Fibroblast of skin of scalp (primary cell): ENCODE data around the gene CDC25A.

Experiments
- DNase-seq: peaks from one replicate; pipeline ENCODE4 v3.0.0-alpha.2; 2013

CDC25A gene

DNA sequence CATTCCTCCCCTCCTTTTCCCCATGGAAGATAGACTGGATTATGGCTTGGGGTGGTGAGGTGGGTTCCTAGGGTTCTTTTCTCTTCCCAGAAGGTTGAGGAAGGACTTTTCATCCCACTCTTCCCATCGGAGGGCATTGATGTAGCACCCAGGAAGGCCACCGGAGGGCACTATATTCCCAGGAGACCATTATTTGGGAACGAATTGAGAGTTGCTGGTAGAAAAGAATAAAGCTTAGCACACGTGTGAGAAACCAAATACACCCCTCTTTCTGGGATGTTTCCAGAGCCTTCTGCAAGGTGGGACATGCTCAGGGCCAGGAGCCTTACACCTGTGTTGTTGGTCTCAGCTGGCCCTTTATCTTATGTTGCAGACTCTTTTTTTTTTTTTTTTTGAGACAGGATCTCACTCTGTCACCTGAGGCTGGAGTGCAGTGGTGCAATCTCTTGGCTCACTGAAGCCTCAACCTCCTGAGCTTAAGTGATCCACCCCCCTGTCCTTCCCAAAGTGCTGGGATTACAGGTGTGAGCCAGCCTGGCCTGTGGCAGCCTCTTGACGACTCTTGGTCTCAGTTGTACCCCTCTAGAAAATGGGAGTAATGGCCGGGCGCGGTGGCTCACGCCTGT, 6.3 kb upstream of the CDC25A start:
- DNase-seq = peak; percentile 72

- no peak for DNase-seq
Observed at GRCh38 chr3:48190911-48191310, 2.7 kb upstream of the CDC25A start.

DNA sequence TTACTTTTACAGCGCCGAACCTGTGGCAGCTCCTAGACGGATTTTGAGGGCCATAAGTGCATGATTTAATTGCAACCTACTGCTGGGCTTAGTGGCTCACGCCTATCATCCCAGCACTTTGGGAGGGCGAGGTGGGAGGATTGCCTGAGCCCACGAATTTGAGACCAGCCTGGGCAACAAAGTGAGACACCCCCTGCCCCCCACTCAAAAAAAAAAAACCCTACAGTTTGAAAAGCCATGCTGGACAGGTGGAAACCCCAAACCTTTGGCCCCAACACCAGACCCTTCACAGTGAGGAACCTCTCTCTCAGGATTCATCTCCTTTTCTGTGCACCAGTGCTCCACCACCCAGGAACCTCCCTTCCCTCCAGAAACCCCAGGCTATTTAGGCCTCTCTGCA, 1.1 kb upstream of the CDC25A start:
- no peak for DNase-seq

DNA sequence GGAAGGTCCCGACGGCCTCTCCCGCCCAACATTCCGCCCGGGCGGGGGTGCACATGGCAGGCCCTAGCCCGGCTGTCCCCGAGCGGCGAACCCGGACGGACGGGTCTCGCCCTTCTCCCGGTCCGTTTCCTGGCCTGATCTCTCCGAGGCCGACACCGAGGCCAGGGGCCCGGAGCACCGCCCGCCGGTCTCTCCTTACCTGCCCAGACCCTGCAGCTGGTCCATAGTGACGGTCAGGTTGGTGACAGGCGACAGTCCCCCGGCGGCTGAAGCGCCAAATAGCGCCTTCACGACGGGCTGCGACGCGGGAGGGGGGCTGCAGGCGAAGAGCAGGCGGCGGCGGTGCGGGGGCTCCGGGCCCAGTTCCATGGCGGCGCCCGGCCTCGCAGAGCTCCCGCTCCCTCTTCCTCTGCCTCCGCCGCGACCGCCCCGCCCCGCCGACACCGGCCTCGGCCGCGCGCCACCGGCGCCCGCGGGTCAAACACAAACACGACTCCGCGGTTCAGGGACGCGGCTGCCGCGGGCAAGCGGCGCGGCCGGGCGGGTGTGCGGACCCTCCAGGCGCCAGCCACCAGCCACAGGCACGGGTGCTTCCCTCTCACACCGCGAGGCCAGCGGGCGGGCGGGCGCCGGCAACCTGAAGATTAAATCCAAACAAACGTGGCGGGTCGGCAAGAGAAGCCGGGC, 495 bp downstream of the CDC25A start:
- DNase-seq = no peak

DNA sequence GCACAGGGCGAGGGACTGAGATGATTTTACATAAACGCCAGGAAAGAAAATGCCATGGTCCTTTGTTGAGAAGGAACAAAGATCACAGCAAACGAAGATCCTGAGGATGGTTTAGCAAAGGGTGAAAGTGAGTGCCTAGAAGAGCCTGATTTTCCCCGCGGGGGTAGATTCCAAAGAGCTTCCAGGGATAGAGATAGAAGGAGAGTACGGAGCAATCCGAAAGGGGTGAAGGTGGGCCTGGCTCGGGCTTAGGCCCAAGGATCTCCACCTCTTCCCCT, 977 bp downstream of the CDC25A start:
- DNase-seq = no peak

DNA sequence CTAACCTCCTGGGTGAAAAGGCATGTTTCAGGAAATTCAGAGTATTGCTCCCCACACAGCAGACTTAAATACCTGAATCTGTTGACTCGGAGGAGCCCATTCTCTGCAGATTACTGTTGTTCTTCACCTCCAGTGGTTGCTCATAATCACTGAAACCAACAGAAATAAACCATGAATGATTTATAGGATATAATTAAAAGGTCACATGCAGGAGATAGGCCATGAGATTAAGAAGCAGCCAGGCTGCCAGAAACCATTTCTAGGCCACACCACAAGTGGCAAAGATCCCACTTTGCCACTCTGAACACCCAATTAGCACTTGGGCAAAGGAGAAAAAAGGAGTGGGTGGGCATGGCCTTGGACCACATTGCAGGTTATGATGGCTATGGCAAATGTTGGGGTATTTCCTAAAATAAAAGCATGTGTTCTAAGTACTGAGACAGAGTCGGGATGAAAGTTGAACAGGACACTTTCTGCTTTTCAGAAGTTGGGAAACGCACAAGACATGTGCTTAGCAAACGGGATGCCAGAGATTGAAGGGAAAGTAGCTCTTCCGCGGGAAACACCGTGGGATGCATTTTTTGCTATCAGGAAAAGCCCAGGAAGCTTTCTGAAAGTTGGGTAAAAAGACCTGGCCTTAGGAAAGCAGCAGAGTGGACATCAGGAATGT, 1.5 kb downstream of the CDC25A start:
- DNase-seq = no peak

DNA sequence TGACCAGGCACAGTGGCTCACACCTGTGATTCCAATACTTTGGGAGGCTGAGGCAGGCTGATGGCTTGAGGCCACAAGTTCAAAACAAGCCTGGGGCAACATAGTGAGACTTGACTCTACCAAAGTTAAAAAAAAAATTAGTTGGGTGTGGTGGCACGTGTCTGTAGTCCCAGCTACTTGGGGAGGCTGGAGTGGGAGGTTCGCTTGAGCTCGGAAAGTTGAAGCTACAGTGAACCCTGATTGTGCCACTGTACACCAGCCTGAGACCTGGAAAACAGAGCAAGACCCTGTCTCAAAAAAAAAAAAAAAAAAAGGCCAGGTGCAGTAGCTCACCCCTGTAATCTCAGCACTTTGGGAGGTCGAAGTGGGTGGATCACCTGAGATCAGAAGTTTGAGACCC, 3.1 kb downstream of the CDC25A start:
- DNase-seq = no peak

- no peak for DNase-seq
Observed at GRCh38 chr3:48184299-48184698, 3.9 kb downstream of the CDC25A start.

DNA sequence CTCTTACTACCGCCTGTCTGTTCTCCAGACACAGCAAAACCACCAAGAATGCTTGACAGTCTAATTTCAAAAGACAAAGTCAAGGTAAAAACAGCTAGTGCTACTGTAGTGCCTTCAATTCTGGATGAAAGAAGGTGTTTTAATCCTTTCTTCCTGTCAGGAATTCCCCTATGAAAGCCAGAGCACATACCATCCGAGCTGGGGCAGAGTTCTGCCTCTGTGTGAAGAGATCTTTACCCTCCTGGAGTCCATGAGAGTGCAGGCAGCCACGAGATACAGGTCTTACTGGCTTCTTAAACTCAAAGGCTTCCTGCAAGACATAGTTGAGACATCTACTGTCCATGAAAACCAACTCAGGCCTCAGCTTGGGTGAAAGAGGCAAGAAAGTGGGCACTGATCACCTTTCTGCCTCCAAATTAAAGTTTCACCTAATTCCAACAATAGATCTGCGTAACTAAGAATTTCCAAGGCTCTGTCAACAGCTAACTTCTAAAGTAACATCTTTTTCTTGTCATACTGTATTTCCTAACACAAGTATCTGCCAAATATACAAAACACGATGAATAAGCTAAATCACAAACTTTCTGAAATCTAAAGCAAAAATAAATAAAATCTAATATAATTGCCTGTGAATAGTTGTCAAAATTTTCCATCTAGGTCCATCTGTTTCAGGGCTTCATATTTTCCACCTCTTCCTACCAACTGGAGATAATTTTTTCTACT, 7.5 kb downstream of the CDC25A start:
- DNase-seq = no peak

DNA sequence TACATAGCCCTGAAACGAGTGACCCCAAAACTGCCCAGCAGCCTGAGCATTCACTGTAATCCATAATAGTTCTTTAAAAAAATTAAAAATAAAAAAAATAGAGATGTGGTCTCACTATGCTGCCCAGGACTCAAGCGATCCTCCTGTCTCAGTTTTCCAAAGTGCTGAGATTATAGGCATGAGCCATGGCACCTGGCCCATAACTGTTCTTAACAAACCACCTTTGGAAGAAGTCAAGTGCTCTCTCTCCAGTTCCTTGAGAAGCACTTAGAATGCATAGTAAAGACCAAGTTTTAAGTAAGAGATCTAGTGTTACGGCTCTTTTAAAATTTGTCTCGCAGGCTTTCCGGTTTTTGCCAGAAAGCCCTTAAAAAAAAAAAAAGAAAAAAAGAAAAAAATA, 8.2 kb downstream of the CDC25A start:
- no peak for DNase-seq

DNA sequence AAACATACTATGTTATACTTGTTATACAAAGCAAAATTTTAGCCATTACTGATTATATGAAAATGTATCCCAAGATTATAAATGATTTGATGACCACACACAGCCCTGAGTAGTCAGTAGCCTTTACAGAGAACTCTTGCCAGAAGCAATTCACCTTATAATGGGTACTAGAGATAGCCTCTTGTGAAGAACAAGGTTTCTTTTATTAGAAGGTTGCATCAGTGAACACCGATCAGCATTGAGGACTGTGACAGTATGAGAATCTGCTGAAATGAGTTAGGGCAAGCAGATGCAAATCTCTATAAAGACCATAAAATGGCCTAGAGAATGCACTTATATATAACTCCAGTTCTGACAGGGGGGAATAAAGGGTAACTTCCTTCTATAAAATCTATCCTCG, 10.1 kb downstream of the CDC25A start:
- no peak for DNase-seq

DNA sequence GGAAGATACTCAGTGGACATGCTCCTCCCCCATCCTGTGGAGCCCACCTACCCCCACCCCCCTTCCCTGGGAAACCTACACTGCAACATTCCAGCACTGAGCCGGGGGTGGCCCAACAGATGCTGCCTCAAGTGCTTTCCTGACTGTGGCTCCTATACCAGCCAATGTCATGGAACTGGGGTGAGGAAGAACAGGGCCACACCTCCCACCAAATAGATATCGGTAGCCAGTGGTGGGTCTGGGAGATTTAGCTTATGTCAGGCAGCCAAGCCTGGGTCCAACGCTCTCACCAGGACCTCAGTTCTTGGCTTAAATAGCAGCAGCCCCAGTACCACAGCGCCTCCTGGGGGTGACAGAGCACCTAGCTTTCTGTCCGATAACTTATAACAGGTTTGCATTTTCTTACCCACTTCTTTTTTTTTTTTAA, 30.3 kb downstream of the CDC25A start:
- DNase-seq = peak; percentile 70

DNA sequence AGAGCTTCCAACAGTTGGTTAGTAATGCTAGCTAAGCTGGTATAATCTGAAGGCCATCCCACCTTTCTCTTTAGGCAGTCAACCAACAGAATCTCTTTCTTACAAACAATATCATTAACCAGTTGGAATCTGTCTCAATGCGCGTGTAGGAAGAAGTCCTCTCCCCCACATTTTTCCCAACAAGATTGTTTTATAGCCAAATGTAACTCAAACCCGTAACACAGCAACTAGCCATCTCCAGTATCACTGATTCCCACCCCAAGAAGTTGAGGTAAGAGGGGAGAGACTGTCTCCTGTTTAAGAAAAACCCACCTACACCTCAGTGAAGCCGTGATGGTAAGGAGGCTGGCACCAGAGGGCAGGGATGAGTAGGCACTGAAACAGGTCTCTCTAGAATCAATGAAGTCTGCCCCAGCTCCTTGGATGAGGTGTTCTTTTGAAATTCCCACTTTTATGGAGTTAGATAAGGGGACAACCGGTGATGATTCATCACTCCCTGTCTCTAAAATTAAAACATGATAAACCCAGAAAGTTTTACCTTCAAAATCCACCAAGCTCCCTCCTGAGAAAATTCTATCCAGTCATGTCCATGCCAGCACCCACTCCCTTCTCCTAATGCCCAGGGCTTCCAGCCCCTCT, 30.9 kb downstream of the CDC25A start:
- DNase-seq = no peak

DNA sequence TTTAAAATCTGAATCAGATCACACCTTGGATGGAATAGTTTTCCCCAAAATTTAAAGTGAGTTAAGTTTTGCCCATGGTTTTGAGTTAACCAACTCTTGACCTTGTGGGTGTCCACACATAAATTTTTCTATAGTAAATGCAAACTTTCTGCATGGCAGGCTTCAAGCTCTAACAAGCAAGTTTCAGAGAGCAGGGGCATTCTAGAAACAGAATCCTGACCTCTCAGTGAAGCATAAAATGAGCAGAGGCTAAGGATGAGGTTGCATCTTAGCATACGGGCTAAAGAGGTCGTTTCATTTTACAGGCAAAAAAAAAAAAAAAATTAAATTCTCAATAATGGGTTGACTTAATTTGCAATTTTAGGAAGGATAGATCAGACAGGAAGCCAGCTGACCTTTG, 32.1 kb downstream of the CDC25A start:
- no peak for DNase-seq

- peak; percentile 36 for DNase-seq
Observed at GRCh38 chr3:48155122-48155521, 33.1 kb downstream of the CDC25A start.

DNA sequence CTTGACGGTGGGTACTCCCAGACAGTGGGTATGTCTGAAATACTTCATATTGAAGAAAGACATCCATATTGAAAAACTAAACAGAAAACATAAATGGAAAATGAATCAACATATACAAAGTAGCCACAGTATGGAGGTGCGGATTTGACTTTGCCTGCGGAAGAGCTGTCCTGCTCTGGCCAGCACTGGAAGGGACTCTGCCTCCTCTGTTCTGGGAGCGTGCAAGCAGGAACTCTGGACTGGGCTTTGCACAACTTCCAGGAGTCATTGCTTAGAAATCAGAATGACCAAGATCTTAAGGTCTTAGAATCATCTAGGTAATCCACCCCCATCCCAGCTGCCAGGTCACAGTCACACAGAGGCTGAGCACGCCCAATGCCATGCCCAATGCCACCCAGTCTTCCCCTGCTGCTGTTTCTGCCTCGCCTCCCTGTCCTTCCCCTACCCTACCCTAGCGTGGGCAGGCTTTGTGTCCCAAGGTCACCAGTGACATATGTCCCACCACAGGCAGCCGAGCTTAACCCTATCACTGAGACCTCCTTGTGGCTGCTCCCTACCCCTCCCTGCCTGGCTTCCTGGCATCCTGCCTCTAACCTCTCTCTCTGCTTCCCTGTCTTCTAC, 36.3 kb downstream of the CDC25A start:
- DNase-seq = no peak

GRCh38 chr3:48151058-48151806, 37.0 kb downstream of the CDC25A start:
- DNase-seq = peak; percentile 80

DNA sequence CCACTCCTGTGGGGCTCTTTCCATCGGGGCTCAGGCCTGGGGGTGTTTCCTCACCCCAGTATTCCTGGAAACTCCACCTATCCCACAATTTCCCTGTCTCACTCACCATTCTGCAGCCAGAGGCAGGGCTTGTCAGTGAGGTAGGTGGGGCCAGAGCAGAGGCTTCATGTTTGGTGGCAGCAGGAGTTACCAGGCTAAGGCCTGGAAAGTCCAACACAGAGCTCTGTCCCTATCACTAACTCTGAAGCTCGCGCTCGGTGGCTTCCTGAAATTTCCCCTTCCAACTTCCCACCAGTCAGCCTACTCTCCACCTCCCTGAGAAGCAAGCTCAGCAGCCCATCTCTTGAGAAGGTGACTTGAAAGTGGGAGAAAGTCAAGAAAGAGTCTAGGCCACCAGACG, 44.2 kb downstream of the CDC25A start:
- DNase-seq = no peak

- no peak for DNase-seq
Observed at GRCh38 chr3:48143567-48143966, 44.6 kb downstream of the CDC25A start.

DNA sequence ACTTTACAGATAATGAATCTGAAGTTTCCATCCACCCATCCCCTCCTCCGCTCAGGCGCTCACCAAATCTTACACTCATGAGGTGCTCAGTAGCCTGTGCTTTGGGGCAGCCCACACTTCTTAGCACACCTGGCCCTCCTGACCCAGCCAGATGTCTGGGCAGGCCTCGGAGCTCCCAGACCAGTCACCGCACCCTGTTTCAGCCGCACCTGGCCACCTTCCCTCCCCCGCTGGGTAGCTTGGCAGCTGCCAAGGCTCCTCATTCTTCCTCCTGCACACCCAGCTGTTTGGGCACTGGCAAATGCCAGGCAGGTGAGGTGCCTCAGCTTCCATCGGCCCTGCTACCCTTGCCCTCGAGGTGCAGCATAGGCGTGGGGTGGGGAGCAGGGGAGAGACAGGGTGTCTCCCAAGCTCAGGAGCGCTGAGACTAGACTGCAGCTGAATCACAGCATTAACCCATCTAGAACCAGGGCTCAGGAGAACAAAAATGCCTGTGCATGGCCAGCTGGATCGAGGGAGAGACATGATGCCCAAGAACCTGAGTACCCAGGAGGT, 45.8 kb downstream of the CDC25A start:
- no peak for DNase-seq

- DNase-seq = no peak
Observed at GRCh38 chr3:48141604-48142137, 46.5 kb downstream of the CDC25A start.
